ENCODE data around the gene GCNT4. TPM values are rescaled to one million over a fixed set of nuclear protein-coding genes. Genes with fewer than 3 reads are reported as not detected.
A peak's percentile ranks its signal among the peaks of the same experiment; 100 is the strongest.

The GCNT4 gene
- total and polyA plus RNA-seq, 4 experiments from 2014 or later: 2.0 to 31.4 (median 16.5) TPM

GRCh38 chr5:75059912-75060545 is 7.7 kb upstream of the GCNT4 start:
- POLR2A ChIA-PET (ENCODE audit: partially characterized antibody): interaction anchor here (0.6 to 4.9 kb wide), 8 partner anchors 9 to 277 kb away, joined by 4 to 31 read pairs (median 6); partner anchors contain the start of genes ANKRD31 and HMGCR
- H3K4me3 Mint-ChIP-seq: peak overlapping the region in 7 of 8 donors; percentile 29 to 75 (median 70)

DNA sequence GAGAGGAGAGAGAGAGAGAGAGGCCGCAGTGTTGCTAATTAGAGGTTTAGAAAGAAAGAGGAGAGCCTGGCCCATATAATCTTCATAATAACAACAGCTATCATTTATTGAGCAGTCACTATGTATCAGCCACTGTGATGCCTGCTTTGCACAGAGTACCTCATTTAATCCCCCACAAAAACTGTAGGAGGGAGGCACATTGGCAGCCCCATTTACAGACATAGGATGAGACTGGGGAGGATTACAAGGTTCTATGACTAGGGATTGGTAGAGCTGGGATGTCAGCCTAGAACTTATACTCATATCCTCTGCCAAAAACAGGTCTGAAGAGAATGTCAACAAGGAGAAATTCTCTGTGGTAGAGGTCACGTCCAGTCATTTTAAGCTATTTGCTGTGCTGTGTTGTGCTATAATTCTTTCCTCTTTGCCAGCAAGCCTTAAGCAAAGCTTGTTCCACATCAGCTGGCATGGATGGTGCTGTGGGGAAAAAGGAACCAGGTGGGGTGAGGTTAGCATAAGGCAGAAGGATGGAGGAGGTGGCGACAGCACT is 6.7 kb upstream of the GCNT4 start:
- DNase-seq: no peak
- no peaks in the 10 kb centered on the region for H3K27me3 Mint-ChIP-seq
- ChIA-PET CTCF (ENCODE audit: partially characterized antibody) (interaction anchor here (1.3 to 2.5 kb wide), 3 partner anchors 9 to 177 kb away, joined by 4 to 24 read pairs (median 11); partner anchors contain the start of gene ANKRD31), POLR2A (ENCODE audit: partially characterized antibody) (interaction anchor here (1.7 to 4.9 kb wide), 5 partner anchors 14 to 278 kb away, joined by 5 to 31 read pairs (median 8); partner anchors contain the start of genes ANKRD31 and HMGCR)
- H3K36me3 Mint-ChIP-seq: peaks cover 0 to 3% of the 10 kb centered on the region in 2 donors
- intact Hi-C loops (cut with micrococcal nuclease): loop anchor here (10.0 kb wide), 1 partner anchor 456 kb away; the partner anchor contains the start of genes CERT1 and POLK
- H3K27me3 ChIP-seq (ENCODE audit: insufficient read depth, low read length): no peaks in the 10 kb centered on the region
- no peaks in the 10 kb centered on the region for H3K36me3 ChIP-seq (ENCODE audit: insufficient read depth, low read length)
- no peak overlapping the region for H3K4me3 ChIP-seq (ENCODE audit: low read length in 2 of 2)
- H3K9me3 Mint-ChIP-seq: peaks cover 0 to 2% (median 0%) of the 10 kb centered on the region in 8 donors
- H3K4me1 Mint-ChIP-seq: peaks cover 40 to 86% (median 69%) of the 10 kb centered on the region in 4 donors
- H3K4me1 ChIP-seq (ENCODE audit: insufficient read depth, low read length): peaks cover 91% of the 10 kb centered on the region
- peak overlapping the region; percentile 91 to 99 (median 96) for H3K27ac Mint-ChIP-seq
- no peaks in the 10 kb centered on the region for H3K9me3 ChIP-seq (ENCODE audit: control insufficient read depth in 1 of 2, low read length in 2 of 2)
- H3K27ac ChIP-seq (ENCODE audit: low read depth, low read length): peak overlapping the region; percentile 37
- H3K4me3 Mint-ChIP-seq: peak overlapping the region in 7 of 8 donors; percentile 22 to 75 (median 70)

More at GRCh38 chr5:75059912-75060545, 7.7 kb upstream of the GCNT4 start:
- Mint-ChIP-seq H3K4me1 (peaks cover 38 to 76% (median 60%) of the 10 kb centered on the region in 4 donors), H3K27ac (peak overlapping the region; percentile 91 to 99 (median 96)), H3K27me3 (no peaks in the 10 kb centered on the region), H3K36me3 (peaks cover 0 to 3% of the 10 kb centered on the region in 2 donors), H3K9me3 (peaks cover 0 to 2% (median 0%) of the 10 kb centered on the region in 8 donors)
- no peaks in the 10 kb centered on the region for H3K9me3 ChIP-seq (ENCODE audit: control insufficient read depth in 1 of 2, low read length in 2 of 2)
- DNase-seq: peak; percentile 68 to 85 (median 81)
- CTCF ChIA-PET (ENCODE audit: partially characterized antibody): interaction anchor here (1.1 to 2.5 kb wide), 4 partner anchors 10 to 176 kb away, joined by 3 to 24 read pairs (median 8); partner anchors contain the start of gene ANKRD31
- intact Hi-C loops (cut with micrococcal nuclease): loop anchor here (1.0 to 10.0 kb wide), 2 partner anchors 8 to 455 kb away; partner anchors contain the start of genes CERT1, GCNT4 and POLK
- no peaks in the 10 kb centered on the region for H3K36me3 ChIP-seq (ENCODE audit: insufficient read depth, low read length)
- H3K27ac ChIP-seq (ENCODE audit: low read depth, low read length): peak overlapping the region; percentile 37
- H3K4me1 ChIP-seq (ENCODE audit: insufficient read depth, low read length): peaks cover 82% of the 10 kb centered on the region
- H3K27me3 ChIP-seq (ENCODE audit: insufficient read depth, low read length): no peaks in the 10 kb centered on the region
- no peak overlapping the region for H3K4me3 ChIP-seq (ENCODE audit: low read length in 2 of 2)

DNA sequence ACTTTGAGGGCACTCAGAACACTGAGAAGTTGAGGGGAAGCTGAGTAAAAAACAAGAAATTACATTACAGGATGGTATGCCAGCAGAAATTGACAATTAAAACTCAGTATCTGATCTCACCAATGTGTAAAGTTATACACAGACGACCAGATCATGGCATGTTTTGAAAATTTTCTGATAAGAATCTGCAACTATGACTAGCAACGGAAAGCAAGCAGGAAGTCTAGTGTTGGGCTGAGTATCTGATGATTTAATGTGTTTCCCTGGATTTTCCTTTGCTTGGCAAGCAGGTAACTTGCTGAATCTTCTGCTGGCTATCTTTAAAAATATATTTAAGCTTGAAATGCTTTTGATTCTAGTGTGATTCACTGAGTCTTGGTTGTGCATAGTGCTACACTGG is 5.2 kb upstream of the GCNT4 start:
- Mint-ChIP-seq H3K4me3 (peak overlapping the region in 7 of 8 donors; percentile 33 to 70 (median 66)), H3K4me1 (peaks cover 34 to 83% (median 66%) of the 10 kb centered on the region in 4 donors), H3K27me3 (no peaks in the 10 kb centered on the region), H3K27ac (peak overlapping the region; percentile 83 to 99 (median 91)), H3K9me3 (peaks cover 0 to 2% (median 0%) of the 10 kb centered on the region in 8 donors), H3K36me3 (peaks cover 0 to 6% of the 10 kb centered on the region in 2 donors)
- Histone ChIP-seq H3K27me3 (ENCODE audit: insufficient read depth, low read length) (no peaks in the 10 kb centered on the region), H3K4me3 (ENCODE audit: low read length in 2 of 2) (no peak overlapping the region), H3K4me1 (ENCODE audit: insufficient read depth, low read length) (peaks cover 83% of the 10 kb centered on the region), H3K27ac (ENCODE audit: low read depth, low read length) (no peak overlapping the region), H3K36me3 (ENCODE audit: insufficient read depth, low read length) (no peaks in the 10 kb centered on the region), H3K9me3 (ENCODE audit: control insufficient read depth in 1 of 2, low read length in 2 of 2) (no peaks in the 10 kb centered on the region)
- CTCF ChIA-PET (ENCODE audit: partially characterized antibody): interaction anchor here (1.0 to 1.6 kb wide), 4 partner anchors 11 to 179 kb away, joined by 3 to 5 read pairs (median 4); partner anchors contain the start of gene ANKRD31
- DNase-seq: peak; percentile 37 to 61 (median 57)
- POLR2A ChIA-PET (ENCODE audit: partially characterized antibody): interaction anchor here (0.7 to 4.9 kb wide), 7 partner anchors 16 to 279 kb away, joined by 3 to 31 read pairs (median 3); partner anchors contain the start of genes ANKRD31 and HMGCR
- intact Hi-C loops (cut with micrococcal nuclease): loop anchor here (1.0 to 10.0 kb wide), 2 partner anchors 21 to 457 kb away; partner anchors contain the start of genes CERT1 and POLK

DNA sequence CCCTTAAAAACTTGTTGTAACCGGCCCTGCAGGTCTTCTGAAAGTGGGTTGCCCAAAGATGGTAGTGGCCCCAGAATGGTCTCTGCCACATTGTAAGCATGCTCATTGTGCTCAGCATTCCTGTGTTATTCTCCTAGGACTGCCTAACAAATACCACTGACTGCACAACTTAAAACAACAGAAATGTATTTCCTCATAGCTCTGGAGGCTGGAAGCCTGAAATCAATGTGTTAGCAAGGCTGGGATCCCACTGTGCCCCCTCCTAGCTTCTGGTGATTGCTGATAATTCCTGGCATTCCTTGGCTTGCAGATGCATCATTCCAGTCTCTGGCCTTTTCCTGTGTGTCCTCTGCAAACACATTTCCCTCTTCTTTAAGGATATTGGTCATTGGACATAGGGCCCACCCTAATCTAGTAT is 3.4 kb upstream of the GCNT4 start:
- Histone ChIP-seq H3K27ac (ENCODE audit: low read depth, low read length) (no peak overlapping the region), H3K36me3 (ENCODE audit: insufficient read depth, low read length) (no peaks in the 10 kb centered on the region), H3K4me1 (ENCODE audit: insufficient read depth, low read length) (peaks cover 76% of the 10 kb centered on the region), H3K27me3 (ENCODE audit: insufficient read depth, low read length) (no peaks in the 10 kb centered on the region), H3K9me3 (ENCODE audit: control insufficient read depth in 1 of 2, low read length in 2 of 2) (no peaks in the 10 kb centered on the region), H3K4me3 (ENCODE audit: low read length in 2 of 2) (no peak overlapping the region)
- DNase-seq: no peak
- H3K27ac Mint-ChIP-seq: peak overlapping the region in 4 of 7 donors; percentile 47 to 92 (median 81)
- peaks cover 0 to 12% of the 10 kb centered on the region in 2 donors for H3K36me3 Mint-ChIP-seq
- H3K4me1 Mint-ChIP-seq: peaks cover 45 to 84% (median 76%) of the 10 kb centered on the region in 4 donors
- peak overlapping the region in 7 of 8 donors; percentile 27 to 63 (median 51) for H3K4me3 Mint-ChIP-seq
- ChIA-PET CTCF (ENCODE audit: partially characterized antibody) (interaction anchor here (0.9 to 2.1 kb wide), 3 partner anchors 10 to 181 kb away, joined by 3 to 8 read pairs (median 3); partner anchors contain the start of gene ANKRD31), POLR2A (ENCODE audit: partially characterized antibody) (interaction anchor here (0.6 to 4.9 kb wide), 3 partner anchors 9 to 284 kb away, joined by 3 to 31 read pairs (median 3); partner anchors contain the start of gene ANKRD31)
- intact Hi-C loops (cut with micrococcal nuclease): loop anchor here (10.0 kb wide), 1 partner anchor 459 kb away; the partner anchor contains the start of genes CERT1 and POLK
- no peaks in the 10 kb centered on the region for H3K9me3 Mint-ChIP-seq
- peaks cover 0 to 3% of the 10 kb centered on the region in 2 donors for H3K27me3 Mint-ChIP-seq

GRCh38 chr5:75054134-75054930 is 2.0 kb upstream of the GCNT4 start:
- H3K27me3 ChIP-seq (ENCODE audit: insufficient read depth, low read length): no peaks in the 10 kb centered on the region
- POLR2A ChIA-PET (ENCODE audit: partially characterized antibody): interaction anchor here (0.9 to 3.4 kb wide), 18 partner anchors 10 to 282 kb away, joined by 3 to 46 read pairs (median 5); partner anchors contain the start of genes ANKRD31 and HMGCR
- intact Hi-C loops (cut with micrococcal nuclease): loop anchor here (5.0 to 10.0 kb wide), 2 partner anchors 460 to 628 kb away; partner anchors contain the start of genes CERT1 and POLK

More at GRCh38 chr5:75054134-75054930, 2.0 kb upstream of the GCNT4 start:
- Mint-ChIP-seq H3K4me1 (peaks cover 50 to 86% (median 76%) of the 10 kb centered on the region in 4 donors), H3K36me3 (peaks cover 0 to 12% of the 10 kb centered on the region in 2 donors), H3K4me3 (peak overlapping the region; percentile 89 to 93 (median 92)), H3K9me3 (no peaks in the 10 kb centered on the region), H3K27ac (peak overlapping the region; percentile 91 to 96 (median 93)), H3K27me3 (peaks cover 0 to 3% of the 10 kb centered on the region in 2 donors)
- H3K36me3 ChIP-seq (ENCODE audit: insufficient read depth, low read length): no peaks in the 10 kb centered on the region
- no peaks in the 10 kb centered on the region for H3K9me3 ChIP-seq (ENCODE audit: control insufficient read depth in 1 of 2, low read length in 2 of 2)
- peaks cover 78% of the 10 kb centered on the region for H3K4me1 ChIP-seq (ENCODE audit: insufficient read depth, low read length)
- no peak for DNase-seq
- CTCF ChIA-PET (ENCODE audit: partially characterized antibody): interaction anchor here (0.8 to 10.0 kb wide), 5 partner anchors 12 to 184 kb away, joined by 3 to 90 read pairs (median 4); partner anchors contain the start of gene ANKRD31
- peak overlapping the region; percentile 67 for H3K27ac ChIP-seq (ENCODE audit: low read depth, low read length)
- H3K4me3 ChIP-seq (ENCODE audit: low read length in 2 of 2): peak overlapping the region; percentile 43 to 74
